ENCODE data around the gene ERV3-1.
"Not testable (repeated sequence)": the region's sequence is repeated elsewhere in the genome, so short reads cannot be mapped to it uniquely, and the experiment has no call there.

ERV3-1 gene

GRCh38 chr7:65006094-65006992 lies at the start of gene ERV3-1:
TSS of gene ERV3-1 (minus strand) at chr7:65006687. CDS start at chr7:64993026, 13,661 bp downstream.
- DNase-seq, result peak; percentile 96 to 98

GRCh38 chr7:65055786-65056185 lies 49.3 kb upstream of the ERV3-1 start:
- not testable (repeated sequence) for DNase-seq

- DNase-seq, result not testable (repeated sequence)
Measured at GRCh38 chr7:65054466-65054994, 48.0 kb upstream of the ERV3-1 start.

GRCh38 chr7:65051654-65052053 lies 45.2 kb upstream of the ERV3-1 start:
- DNase-seq, result not testable (repeated sequence)

- DNase-seq, result not testable (repeated sequence)
Measured at GRCh38 chr7:65051139-65051538, 44.7 kb upstream of the ERV3-1 start.

GRCh38 chr7:65046329-65046728 lies 39.8 kb upstream of the ERV3-1 start:
- not testable (repeated sequence) for DNase-seq

GRCh38 chr7:65045589-65045988 lies 39.1 kb upstream of the ERV3-1 start:
- DNase-seq, result not testable (repeated sequence)

GRCh38 chr7:65038767-65039166 lies 32.3 kb upstream of the ERV3-1 start:
- peak; percentile 29 to 51 for DNase-seq

GRCh38 chr7:65037740-65038688 lies 31.5 kb upstream of the ERV3-1 start:
- peak; percentile 92 to 96 for DNase-seq

GRCh38 chr7:65036526-65036925 lies 30.0 kb upstream of the ERV3-1 start:
- DNase-seq, result not testable (repeated sequence)

GRCh38 chr7:65035469-65035868 lies 29.0 kb upstream of the ERV3-1 start:
- not testable (repeated sequence) for DNase-seq

GRCh38 chr7:65034120-65034782 lies 27.8 kb upstream of the ERV3-1 start:
- DNase-seq, result not testable (repeated sequence)

GRCh38 chr7:65033391-65033790 lies 26.9 kb upstream of the ERV3-1 start:
- not testable (repeated sequence) for DNase-seq

GRCh38 chr7:65025023-65025422 lies 18.5 kb upstream of the ERV3-1 start:
- not testable (repeated sequence) for DNase-seq

GRCh38 chr7:65020978-65021377 lies 14.5 kb upstream of the ERV3-1 start:
- not testable (repeated sequence) for DNase-seq

GRCh38 chr7:65009881-65010280 lies 3.4 kb upstream of the ERV3-1 start:
- DNase-seq, result not testable (repeated sequence)

GRCh38 chr7:65009394-65009793 lies 2.9 kb upstream of the ERV3-1 start:
- not testable (repeated sequence) for DNase-seq

- peak in 1 of 2 experiments; percentile 11 for DNase-seq
Measured at GRCh38 chr7:65007036-65007435, 549 bp upstream of the ERV3-1 start.

- no peak for DNase-seq
Measured at GRCh38 chr7:65004575-65004974, 1.9 kb downstream of the ERV3-1 start.

- no peak for DNase-seq
Measured at GRCh38 chr7:65002972-65003585, 3.4 kb downstream of the ERV3-1 start.

GRCh38 chr7:65001291-65001814 lies 5.1 kb downstream of the ERV3-1 start:
- DNase-seq, result no peak
